SH-SY5Y (cell line): ENCODE data around the gene SGCD.

Experiments used
- GATA2 ChIP-seq: IDR thresholded peaks from 2 replicates; pipeline ENCODE4 v1.6.1; 2011; ENCODE audit warnings: mild to moderate bottlenecking, low read depth, low read length
- GATA3 ChIP-seq: IDR thresholded peaks from 2 replicates; pipeline ENCODE4 v1.6.1; 2011; ENCODE audit warnings: low read depth, mild to moderate bottlenecking, low read length, moderate library complexity

DNA sequence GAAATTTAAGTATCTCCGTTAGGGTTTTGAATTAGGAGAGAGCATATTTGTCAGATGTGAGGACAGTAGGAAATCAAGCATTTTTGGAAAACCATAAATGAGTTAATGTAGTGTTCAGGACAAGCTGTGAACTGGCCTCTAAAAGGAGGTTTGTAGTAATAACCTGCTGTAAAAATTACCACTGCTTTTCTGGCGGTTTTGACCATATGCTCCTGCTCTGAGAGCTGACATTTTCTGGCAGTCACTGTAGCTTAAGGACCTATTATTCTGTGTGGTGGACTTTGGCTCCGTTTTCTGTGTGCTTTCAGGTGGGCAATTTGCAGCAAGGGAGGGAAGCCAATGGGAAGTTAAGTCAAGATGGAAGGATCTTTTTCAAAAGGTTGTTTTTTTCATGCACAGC lies 111.1 kb downstream of the SGCD start:
- TF ChIP-seq GATA2 (no peak), GATA3 (no peak)
